HL-60 (cell line): ENCODE measurements around the gene RNFT2.
"Not testable (repeated sequence)": the region's sequence is repeated elsewhere in the genome, so short reads cannot be mapped to it uniquely, and the experiment has no call there.

ENCODE experiments used
- DNase-seq, 2 experiments: peaks; one replicate each; pipeline ENCODE4 v3.0.0-alpha.2; 2010 to 2020; ENCODE audit warnings: low read depth in 1 of 2, low spot score in 1 of 2
- H3K27ac ChIP-seq: fragments of 250-450 bp; sonication (Bioruptor Pico); replicated peaks from 2 replicates; pipeline ENCODE4 v1.5.1; 2020; ENCODE audit warnings: mild to moderate bottlenecking, moderate library complexity
- H3K27me3 ChIP-seq: fragments of 250-450 bp; sonication (Bioruptor Pico); 2 replicates; pipeline ENCODE4 v1.5.1; 2021; ENCODE audit warnings: mild to moderate bottlenecking, moderate library complexity; ENCODE audit not compliant: insufficient read depth, poor library complexity, severe bottlenecking
- H3K4me3 ChIP-seq: replicated peaks from 2 replicates; pipeline ENCODE4 v1.5.1; 2011; ENCODE audit warnings: mild to moderate bottlenecking, control low read depth, low read length; ENCODE audit not compliant: insufficient read depth
- GABPA ChIP-seq: IDR thresholded peaks from 2 replicates; pipeline ENCODE4 v1.6.1; 2012; ENCODE audit warnings: low read depth
- POLR2AphosphoS5 ChIP-seq: IDR thresholded peaks from 2 replicates; pipeline ENCODE4 v1.6.1; 2012; ENCODE audit warnings: low read depth
- SPI1 ChIP-seq: IDR thresholded peaks from 2 replicates; pipeline ENCODE4 v1.6.1; 2012; ENCODE audit warnings: low read depth, mild to moderate bottlenecking, borderline replicate concordance
- TF ChIP-seq, protein P1 (sequence below): IDR thresholded peaks from 2 replicates; pipeline ENCODE4 v1.6.1; 2012; ENCODE audit warnings: low read depth; ENCODE audit not compliant: insufficient replicate concordance
- TF ChIP-seq, protein P2 (sequence below): IDR thresholded peaks from one replicate; pipeline ENCODE4 v1.5.1; 2011; ENCODE audit warnings: low read length, control low read depth, inconsistent platforms; ENCODE audit not compliant: insufficient read depth

RNFT2 gene

DNA sequence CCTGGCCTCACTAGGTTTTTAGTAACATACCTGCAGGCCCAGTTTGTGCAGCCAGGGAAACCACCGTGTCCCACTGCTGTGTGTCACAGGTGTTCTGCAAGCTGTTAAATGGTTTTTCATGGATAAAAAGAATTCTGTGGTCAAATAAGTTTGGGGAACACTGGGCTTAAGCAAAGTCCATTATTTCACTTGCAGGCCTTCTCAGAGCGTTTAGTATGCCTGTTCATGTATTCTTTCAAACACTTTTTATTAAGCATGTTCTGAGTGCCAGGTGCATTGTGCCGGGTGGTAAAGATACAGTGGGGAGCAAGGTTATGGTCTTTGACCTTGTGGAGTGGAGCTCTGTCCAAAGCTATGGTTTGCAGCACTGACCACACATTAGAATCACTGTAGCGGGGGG, 7.4 kb downstream of the RNFT2 start:
- Histone ChIP-seq H3K27ac (no peak overlapping the region), H3K27me3 (no peaks in the 10 kb centered on the region), H3K4me3 (no peak overlapping the region)
- DNase-seq = no peak
- no peak for TF ChIP-seq POLR2AphosphoS5
- TF ChIP-seq, protein P1, sequence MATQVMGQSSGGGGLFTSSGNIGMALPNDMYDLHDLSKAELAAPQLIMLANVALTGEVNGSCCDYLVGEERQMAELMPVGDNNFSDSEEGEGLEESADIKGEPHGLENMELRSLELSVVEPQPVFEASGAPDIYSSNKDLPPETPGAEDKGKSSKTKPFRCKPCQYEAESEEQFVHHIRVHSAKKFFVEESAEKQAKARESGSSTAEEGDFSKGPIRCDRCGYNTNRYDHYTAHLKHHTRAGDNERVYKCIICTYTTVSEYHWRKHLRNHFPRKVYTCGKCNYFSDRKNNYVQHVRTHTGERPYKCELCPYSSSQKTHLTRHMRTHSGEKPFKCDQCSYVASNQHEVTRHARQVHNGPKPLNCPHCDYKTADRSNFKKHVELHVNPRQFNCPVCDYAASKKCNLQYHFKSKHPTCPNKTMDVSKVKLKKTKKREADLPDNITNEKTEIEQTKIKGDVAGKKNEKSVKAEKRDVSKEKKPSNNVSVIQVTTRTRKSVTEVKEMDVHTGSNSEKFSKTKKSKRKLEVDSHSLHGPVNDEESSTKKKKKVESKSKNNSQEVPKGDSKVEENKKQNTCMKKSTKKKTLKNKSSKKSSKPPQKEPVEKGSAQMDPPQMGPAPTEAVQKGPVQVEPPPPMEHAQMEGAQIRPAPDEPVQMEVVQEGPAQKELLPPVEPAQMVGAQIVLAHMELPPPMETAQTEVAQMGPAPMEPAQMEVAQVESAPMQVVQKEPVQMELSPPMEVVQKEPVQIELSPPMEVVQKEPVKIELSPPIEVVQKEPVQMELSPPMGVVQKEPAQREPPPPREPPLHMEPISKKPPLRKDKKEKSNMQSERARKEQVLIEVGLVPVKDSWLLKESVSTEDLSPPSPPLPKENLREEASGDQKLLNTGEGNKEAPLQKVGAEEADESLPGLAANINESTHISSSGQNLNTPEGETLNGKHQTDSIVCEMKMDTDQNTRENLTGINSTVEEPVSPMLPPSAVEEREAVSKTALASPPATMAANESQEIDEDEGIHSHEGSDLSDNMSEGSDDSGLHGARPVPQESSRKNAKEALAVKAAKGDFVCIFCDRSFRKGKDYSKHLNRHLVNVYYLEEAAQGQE = no peak
- TF ChIP-seq GABPA = no peak
- TF ChIP-seq, protein P2, sequence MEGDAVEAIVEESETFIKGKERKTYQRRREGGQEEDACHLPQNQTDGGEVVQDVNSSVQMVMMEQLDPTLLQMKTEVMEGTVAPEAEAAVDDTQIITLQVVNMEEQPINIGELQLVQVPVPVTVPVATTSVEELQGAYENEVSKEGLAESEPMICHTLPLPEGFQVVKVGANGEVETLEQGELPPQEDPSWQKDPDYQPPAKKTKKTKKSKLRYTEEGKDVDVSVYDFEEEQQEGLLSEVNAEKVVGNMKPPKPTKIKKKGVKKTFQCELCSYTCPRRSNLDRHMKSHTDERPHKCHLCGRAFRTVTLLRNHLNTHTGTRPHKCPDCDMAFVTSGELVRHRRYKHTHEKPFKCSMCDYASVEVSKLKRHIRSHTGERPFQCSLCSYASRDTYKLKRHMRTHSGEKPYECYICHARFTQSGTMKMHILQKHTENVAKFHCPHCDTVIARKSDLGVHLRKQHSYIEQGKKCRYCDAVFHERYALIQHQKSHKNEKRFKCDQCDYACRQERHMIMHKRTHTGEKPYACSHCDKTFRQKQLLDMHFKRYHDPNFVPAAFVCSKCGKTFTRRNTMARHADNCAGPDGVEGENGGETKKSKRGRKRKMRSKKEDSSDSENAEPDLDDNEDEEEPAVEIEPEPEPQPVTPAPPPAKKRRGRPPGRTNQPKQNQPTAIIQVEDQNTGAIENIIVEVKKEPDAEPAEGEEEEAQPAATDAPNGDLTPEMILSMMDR = no peak
- no peak for TF ChIP-seq SPI1

DNA sequence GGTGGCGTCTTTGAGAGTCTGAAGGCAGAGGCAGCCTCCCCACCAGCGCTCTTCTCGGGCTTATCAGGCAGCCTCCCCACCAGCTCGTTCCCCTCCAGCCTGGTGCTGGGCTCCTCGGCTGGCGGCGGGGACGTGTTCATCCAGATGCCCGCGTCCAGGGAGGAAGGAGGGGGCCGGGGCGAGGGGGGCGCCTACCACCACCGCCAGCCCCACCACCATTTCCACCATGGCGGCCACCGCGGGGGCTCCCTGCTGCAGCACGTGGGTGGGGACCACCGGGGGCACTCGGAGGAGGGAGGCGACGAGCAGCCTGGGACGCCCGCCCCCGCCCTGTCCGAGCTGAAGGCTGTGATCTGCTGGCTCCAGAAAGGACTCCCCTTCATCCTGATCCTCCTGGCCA, 11.8 kb downstream of the RNFT2 start:
- H3K4me3 ChIP-seq = no peak overlapping the region
- no peaks in the 10 kb centered on the region for H3K27me3 ChIP-seq
- TF ChIP-seq, protein P1 = no peak
- TF ChIP-seq, protein P2 = no peak
- no peak for TF ChIP-seq POLR2AphosphoS5
- DNase-seq = no peak
- no peak overlapping the region for H3K27ac ChIP-seq

DNA sequence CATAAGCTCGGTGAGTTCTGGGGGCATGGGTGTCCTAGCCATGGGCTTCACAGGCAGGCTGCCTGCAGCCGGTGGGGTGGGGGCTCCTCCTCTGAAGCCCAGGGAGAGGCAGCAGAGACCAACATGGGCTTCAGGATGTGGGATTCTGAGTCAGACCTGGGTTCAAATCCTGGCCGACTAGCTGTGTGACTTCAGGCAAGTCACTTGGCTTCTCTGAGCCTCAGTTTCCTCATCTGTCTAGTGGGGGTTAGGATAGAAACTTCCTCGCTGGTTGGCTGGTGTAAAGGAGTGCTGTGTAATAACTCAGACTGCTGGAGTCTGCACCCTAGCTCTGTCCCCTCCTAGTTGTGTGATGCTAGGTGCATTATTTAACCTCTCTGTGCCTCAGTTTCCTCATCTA, 12.2 kb downstream of the RNFT2 start:
- Histone ChIP-seq H3K27ac (no peak overlapping the region), H3K27me3 (no peaks in the 10 kb centered on the region), H3K4me3 (no peak overlapping the region)
- DNase-seq = no peak
- TF ChIP-seq POLR2AphosphoS5 (no peak), GABPA (no peak), SPI1 (no peak)
- TF ChIP-seq, protein P1 = no peak
- TF ChIP-seq, protein P2 = no peak

DNA sequence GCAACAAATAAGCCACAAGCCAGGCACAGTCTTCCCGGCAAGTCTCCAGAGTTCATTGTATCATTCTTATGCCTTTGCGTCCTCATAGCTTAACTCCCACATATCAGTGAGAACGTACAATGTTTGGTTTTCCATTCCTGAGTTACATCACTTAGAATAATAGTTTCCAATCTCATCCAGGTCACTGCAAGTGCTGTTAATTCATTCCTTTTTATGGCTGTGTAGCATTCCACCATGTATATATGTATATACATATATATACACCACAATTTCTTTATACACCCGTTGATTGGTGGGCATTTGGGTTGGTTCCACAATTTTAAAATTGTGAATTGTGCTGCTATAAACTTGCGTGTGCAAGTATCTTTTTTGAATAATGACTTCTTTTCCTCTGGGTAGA, 16.0 kb downstream of the RNFT2 start:
- H3K27me3 ChIP-seq, DNase-seq, H3K27ac ChIP-seq, H3K4me3 ChIP-seq: not testable (repeated sequence)

DNA sequence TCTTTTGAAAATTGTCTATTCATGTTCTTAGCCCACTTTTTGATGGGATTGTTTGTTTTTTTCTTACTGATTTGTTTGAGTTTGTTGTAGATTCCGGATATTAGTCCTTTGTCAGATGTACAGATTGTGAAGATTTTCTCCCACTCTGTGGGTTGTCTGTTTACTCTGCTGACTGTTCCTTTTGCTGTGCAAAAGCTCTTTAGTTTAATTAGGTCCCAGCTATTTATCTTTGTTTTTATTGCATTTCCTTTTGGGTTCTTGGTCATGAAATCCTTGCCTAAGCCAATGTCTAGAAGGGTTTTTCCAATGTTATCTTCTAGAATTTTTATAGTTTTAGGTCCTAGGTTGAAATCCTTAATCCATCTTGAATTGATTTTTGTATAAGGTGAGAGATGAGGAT, 16.7 kb downstream of the RNFT2 start:
- not testable (repeated sequence) for H3K4me3 ChIP-seq, DNase-seq, H3K27me3 ChIP-seq, H3K27ac ChIP-seq
